ENCODE measurements around the gene PLCL2. TPM values are rescaled to one million over a fixed set of nuclear protein-coding genes. Genes with fewer than 3 reads are reported as not detected.

PLCL2 gene
- total RNA-seq, 1 donor from 2014 or later = 26.4 TPM

GRCh38 chr3:16888785-16889607, 4.2 kb downstream of the PLCL2 start:
- peaks cover 42% of the 10 kb centered on the region for H3K4me1 ChIP-seq
- H3F3A ChIP-seq (ENCODE audit: low read depth) = peaks cover 31% of the 10 kb centered on the region
- H3K4me3 ChIP-seq = no peak overlapping the region
- no peak for DNase-seq (ENCODE audit: low spot score)
- peaks cover 89% of the 10 kb centered on the region for H3K79me2 ChIP-seq (ENCODE audit: low read depth)
- no peaks in the 10 kb centered on the region for H3K27me3 ChIP-seq
- no peak for TF ChIP-seq CTCF (IDR thresholded peaks at IDR 0.05)
- TF ChIP-seq EZH2 (IDR thresholded peaks at IDR 0.05) = no peak
- no peak for TF ChIP-seq EZH2phosphoT487 (IDR thresholded peaks at IDR 0.05)
- H3K4me1 Mint-ChIP-seq = peaks cover 30% of the 10 kb centered on the region
- H3K4me2 ChIP-seq = no peak overlapping the region
- H3K36me3 ChIP-seq = no peaks in the 10 kb centered on the region
- no peak overlapping the region for H3K4me3 Mint-ChIP-seq
- H3K27ac ChIP-seq = no peak overlapping the region
- H3K9me3 Mint-ChIP-seq = no peaks in the 10 kb centered on the region
- H3K9ac ChIP-seq = no peak overlapping the region
- H3K9me3 ChIP-seq (ENCODE audit: low read depth) = no peaks in the 10 kb centered on the region
- no peak overlapping the region for H3K27ac Mint-ChIP-seq
- H3K27me3 Mint-ChIP-seq (ENCODE audit: insufficient read depth, low read depth) = no peaks in the 10 kb centered on the region
- no peaks in the 10 kb centered on the region for H3K36me3 Mint-ChIP-seq
- no peak overlapping the region for H2AFZ ChIP-seq (replicated peaks)
- peaks cover 16% of the 10 kb centered on the region for H4K20me1 ChIP-seq (ENCODE audit: low read depth)

GRCh38 chr3:16890597-16891333, 6.0 kb downstream of the PLCL2 start:
- peaks cover 25% of the 10 kb centered on the region for H3K4me1 Mint-ChIP-seq
- no peaks in the 10 kb centered on the region for H3K27me3 Mint-ChIP-seq (ENCODE audit: insufficient read depth, low read depth)
- H3K4me2 ChIP-seq = peak overlapping the region; percentile 43

GRCh38 chr3:16893618-16894200, 9.0 kb downstream of the PLCL2 start:
- H3K27me3 ChIP-seq = no peaks in the 10 kb centered on the region
- H3K9me3 ChIP-seq (ENCODE audit: low read depth) = peaks cover 15% of the 10 kb centered on the region
- H4K20me1 ChIP-seq (ENCODE audit: low read depth) = no peaks in the 10 kb centered on the region
- no peak overlapping the region for H3K9ac ChIP-seq
- no peak for DNase-seq (ENCODE audit: low spot score)
- peaks cover 16% of the 10 kb centered on the region for H3K4me1 ChIP-seq
- H3K27ac ChIP-seq = no peak overlapping the region
- Mint-ChIP-seq H3K27ac (no peak overlapping the region), H3K9me3 (no peaks in the 10 kb centered on the region), H3K36me3 (no peaks in the 10 kb centered on the region), H3K4me1 (peaks cover 13% of the 10 kb centered on the region), H3K4me3 (no peak overlapping the region), H3K27me3 (ENCODE audit: insufficient read depth, low read depth) (no peaks in the 10 kb centered on the region)
- H3K4me2 ChIP-seq = no peak overlapping the region
- peaks cover 97% of the 10 kb centered on the region for H3K79me2 ChIP-seq (ENCODE audit: low read depth)
- no peak overlapping the region for H3K4me3 ChIP-seq
- no peak overlapping the region for H2AFZ ChIP-seq (replicated peaks)
- H3F3A ChIP-seq (ENCODE audit: low read depth) = peaks cover 26% of the 10 kb centered on the region
- no peak for TF ChIP-seq CTCF (IDR thresholded peaks at IDR 0.05)
- no peak for TF ChIP-seq EZH2 (IDR thresholded peaks at IDR 0.05)
- no peak for TF ChIP-seq EZH2phosphoT487 (IDR thresholded peaks at IDR 0.05)
- peaks cover 5% of the 10 kb centered on the region for H3K36me3 ChIP-seq

More at GRCh38 chr3:16890597-16891333, 6.0 kb downstream of the PLCL2 start:
- Histone ChIP-seq H3K9ac (no peak overlapping the region), H3K9me3 (ENCODE audit: low read depth) (peaks cover 15% of the 10 kb centered on the region), H2AFZ (replicated peaks) (no peak overlapping the region), H3K4me1 (peaks cover 39% of the 10 kb centered on the region), H3K27ac (peak overlapping the region; percentile 32), H3K27me3 (no peaks in the 10 kb centered on the region), H3K36me3 (peaks cover 5% of the 10 kb centered on the region), H4K20me1 (ENCODE audit: low read depth) (peaks cover 12% of the 10 kb centered on the region), H3F3A (ENCODE audit: low read depth) (peaks cover 29% of the 10 kb centered on the region), H3K79me2 (ENCODE audit: low read depth) (peaks cover 99% of the 10 kb centered on the region), H3K4me3 (no peak overlapping the region)
- Mint-ChIP-seq H3K36me3 (no peaks in the 10 kb centered on the region), H3K27ac (peak overlapping the region; percentile 47), H3K9me3 (no peaks in the 10 kb centered on the region), H3K4me3 (no peak overlapping the region)
- TF ChIP-seq CTCF (IDR thresholded peaks at IDR 0.05) (no peak), EZH2phosphoT487 (IDR thresholded peaks at IDR 0.05) (no peak), EZH2 (IDR thresholded peaks at IDR 0.05) (no peak)
- no peak for DNase-seq (ENCODE audit: low spot score)
